Measurements from ENCODE around the gene BBS10. TPM values are rescaled to one million over a fixed set of nuclear protein-coding genes. Genes with fewer than 3 reads are reported as not detected.

BBS10 gene
- total and polyA plus RNA-seq, 2 of the 8 experiments (the other 6 are each of a cell fraction or from before 2014, with no cell fraction given), result 4.4 to 9.2 TPM

GRCh38 chr12:76387614-76388013 lies 39.4 kb upstream of the BBS10 start:
- H3K4me3 ChIP-seq (ENCODE audit: extremely low read depth in 1 of 4, insufficient read depth in 2 of 4, low read depth in 3 of 4, low read length in 4 of 4), result no peak overlapping the region
- no peak overlapping the region for H4K91ac ChIP-seq (replicated peaks; ENCODE audit: insufficient read length, low read length)
- POLR2A ChIA-PET (ENCODE audit: partially characterized antibody), result no interaction called here
- no peak overlapping the region for H2BK15ac ChIP-seq (ENCODE audit: low read length)
- FAIRE-seq (no peak), DNase-seq (ENCODE audit: low read depth in 1 of 2, low spot score in 2 of 2) (no peak)
- no peak overlapping the region for H2BK5ac ChIP-seq (ENCODE audit: low read depth, low read length)
- H3K79me2 ChIP-seq (ENCODE audit: control insufficient read depth in 1 of 2, insufficient read depth in 2 of 2, low read length in 2 of 2), result no peaks in the 10 kb centered on the region
- peaks cover 0 to 26% (median 6%) of the 10 kb centered on the region in 4 experiments; a peak in 4 of 8 replicates for H3K36me3 ChIP-seq (ENCODE audit: control insufficient read depth in 2 of 4, insufficient read depth in 4 of 4, low read length in 3 of 4)
- no peak overlapping the region for H3K27ac ChIP-seq (ENCODE audit: low read depth, low read length)
- CTCF ChIA-PET (ENCODE audit: partially characterized antibody), result no interaction called here
- no peak overlapping the region for H3K14ac ChIP-seq (ENCODE audit: insufficient read length)
- no peak overlapping the region for H3K9ac ChIP-seq (replicated peaks in 1 of 4; ENCODE audit: extremely low read depth in 1 of 4, low read depth in 3 of 4, low read length in 3 of 4)
- no peaks in the 10 kb centered on the region for H3K23me2 ChIP-seq (ENCODE audit: low read depth, low read length)
- H2BK120ac ChIP-seq (replicated peaks; ENCODE audit: low read depth, low read length), result no peak overlapping the region
- H3K23ac ChIP-seq (ENCODE audit: insufficient read length), result no peak overlapping the region
- no peaks in the 10 kb centered on the region for H4K20me1 ChIP-seq (replicated peaks in 1 of 2; ENCODE audit: control insufficient read depth in 1 of 2, insufficient read depth in 2 of 2, low read length in 2 of 2)
- no peak overlapping the region for H3K4me2 ChIP-seq (ENCODE audit: insufficient read depth in 1 of 2, low read depth in 2 of 2, low read length in 2 of 2)
- no peaks in the 10 kb centered on the region for H3K9me3 ChIP-seq (ENCODE audit: insufficient read depth in 2 of 2, low read depth in 1 of 2, low read length in 1 of 2)
- H3K4me1 ChIP-seq (replicated peaks in 1 of 4; ENCODE audit: control insufficient read depth in 3 of 4, insufficient read depth in 4 of 4, low read length in 3 of 4), result peaks cover 0 to 3% (median 0%) of the 10 kb centered on the region in 4 experiments; a peak in 1 of 7 replicates
- H2BK20ac ChIP-seq (ENCODE audit: low read length), result no peak overlapping the region
- WGBS, 2 experiments (ENCODE audit: extremely low coverage in 1 of 2, insufficient coverage in 1 of 2, insufficient read length in 1 of 2, insufficient replicate concordance in 2 of 2, low coverage in 1 of 2, low lambda C conversion rate in 2 of 2, missing lambda C conversion rate in 1 of 2), result 87% methylated on average over 2 of the region's 2 CpGs; no CpG with 5 or more reads in 1 of the 2 experiments
- H4K8ac ChIP-seq (ENCODE audit: extremely low read depth, insufficient read depth, low read length), result no peak overlapping the region
- no peak overlapping the region for H3K56ac ChIP-seq (replicated peaks; ENCODE audit: insufficient read length, low read depth, low read length)
- no peak overlapping the region for H3K4ac ChIP-seq (replicated peaks; ENCODE audit: insufficient read length, low read depth, low read length)
- no peak overlapping the region for H4K5ac ChIP-seq (ENCODE audit: insufficient read length, low read depth, low read length)
- no peak overlapping the region for H2BK12ac ChIP-seq (ENCODE audit: low read depth, low read length)
- no peaks in the 10 kb centered on the region; the same call in 1 of the 2 replicates for H3K79me1 ChIP-seq (ENCODE audit: low read depth, low read length)
- H3K18ac ChIP-seq (ENCODE audit: extremely low read depth, low read length), result no peak overlapping the region
- no peak overlapping the region for H2AFZ ChIP-seq (ENCODE audit: low read length)
- no peak overlapping the region for H2AK5ac ChIP-seq (ENCODE audit: low read depth, low read length)
- H3K27me3 ChIP-seq (replicated peaks in 1 of 4; ENCODE audit: control insufficient read depth in 3 of 4, extremely low read depth in 1 of 4, insufficient read depth in 3 of 4, low read length in 3 of 4), result no peaks in the 10 kb centered on the region
- TF ChIP-seq SUZ12 (IDR thresholded peaks at IDR 0.05; ENCODE audit: low read length) (no peak), CBX5 (IDR thresholded peaks at IDR 0.05; ENCODE audit: low read depth, low read length) (no peak), NRF1 (IDR thresholded peaks at IDR 0.05; ENCODE audit: low read depth, low read length) (no peak), CHD1 (IDR thresholded peaks at IDR 0.05; ENCODE audit: low read depth, low read length) (no peak), CTBP2 (IDR thresholded peaks at IDR 0.05; ENCODE audit: borderline replicate concordance, insufficient read depth, insufficient read length, low read length) (no peak), EP300 (IDR thresholded peaks at IDR 0.05; ENCODE audit: borderline replicate concordance in 1 of 2, low read depth in 2 of 2, low read length in 2 of 2) (no peak), FOSL1 (IDR thresholded peaks at IDR 0.05; ENCODE audit: insufficient read depth, low read depth, low read length) (no peak), HDAC6 (IDR thresholded peaks at IDR 0.05; ENCODE audit: low read depth, low read length) (no peak), SAP30 (IDR thresholded peaks at IDR 0.05; ENCODE audit: insufficient read depth, insufficient replicate concordance, low read length) (no peak), SP1 (IDR thresholded peaks at IDR 0.05; ENCODE audit: low read depth, low read length) (no peak), HDAC2 (IDR thresholded peaks at IDR 0.05; ENCODE audit: borderline replicate concordance in 1 of 2, low read depth in 2 of 2, low read length in 2 of 2) (no peak), BRCA1 (IDR thresholded peaks at IDR 0.05; ENCODE audit: low read depth, low read length) (no peak), RXRA (IDR thresholded peaks at IDR 0.05; ENCODE audit: insufficient read depth, low read depth, low read length) (no peak), POU5F1 (IDR thresholded peaks at IDR 0.05; ENCODE audit: low read depth, low read length) (no peak)

Data from H1 (cell line).